GM15510 (cell line): ENCODE measurements around the gene RAG2.

Source experiments
- POLR2A ChIP-seq: IDR thresholded peaks from 3 replicates; pipeline ENCODE4 v1.6.1; 2011; ENCODE audit warnings: borderline replicate concordance; ENCODE audit not compliant: insufficient read length; ENCODE audit errors: extremely low read depth

RAG2 gene

DNA sequence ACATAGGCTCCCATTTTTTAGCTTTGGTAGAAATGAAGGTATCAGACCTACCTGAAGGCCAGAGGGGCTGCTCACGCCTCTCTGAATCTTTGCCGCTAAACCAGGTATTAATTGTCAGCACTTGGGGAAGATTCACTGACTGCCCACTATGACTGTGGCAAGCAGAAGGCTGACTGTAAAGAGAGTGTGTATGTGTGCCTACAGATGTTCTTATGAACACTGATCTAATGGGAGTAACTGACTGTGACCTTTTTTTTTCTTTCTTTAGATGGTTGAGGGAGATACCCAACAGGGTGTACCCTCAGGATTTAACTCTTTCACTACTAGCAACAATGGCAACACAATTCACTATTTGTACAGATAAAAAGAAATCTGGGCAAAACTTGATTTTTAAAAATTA is at the start of gene RAG2:
Gene RAG2, minus strand, starts transcription at position 186 of the 400 bp plus-strand sequence. CDS start 4,068 bp downstream, outside the sequence.
- TF ChIP-seq POLR2A = no peak

DNA sequence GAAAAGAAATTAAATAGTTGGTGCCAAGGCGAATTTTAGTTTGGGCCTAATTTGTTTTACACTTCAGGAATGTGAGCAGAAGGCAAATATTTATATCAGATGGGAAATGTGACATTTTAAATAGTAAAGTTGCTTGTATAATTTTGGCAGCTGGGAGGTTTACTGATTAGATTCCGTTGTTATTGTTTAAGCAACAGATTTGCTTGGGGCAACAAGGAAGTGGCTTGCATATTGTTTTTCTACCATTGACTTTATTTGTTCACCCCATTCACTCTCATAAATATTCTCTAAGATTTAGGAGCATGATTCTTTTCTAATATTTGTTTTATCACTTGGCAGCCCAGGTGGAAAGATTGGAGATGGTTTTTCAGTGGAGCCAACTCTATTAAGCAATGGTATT is 40.5 kb upstream of the RAG2 start:
- no peak for TF ChIP-seq POLR2A

DNA sequence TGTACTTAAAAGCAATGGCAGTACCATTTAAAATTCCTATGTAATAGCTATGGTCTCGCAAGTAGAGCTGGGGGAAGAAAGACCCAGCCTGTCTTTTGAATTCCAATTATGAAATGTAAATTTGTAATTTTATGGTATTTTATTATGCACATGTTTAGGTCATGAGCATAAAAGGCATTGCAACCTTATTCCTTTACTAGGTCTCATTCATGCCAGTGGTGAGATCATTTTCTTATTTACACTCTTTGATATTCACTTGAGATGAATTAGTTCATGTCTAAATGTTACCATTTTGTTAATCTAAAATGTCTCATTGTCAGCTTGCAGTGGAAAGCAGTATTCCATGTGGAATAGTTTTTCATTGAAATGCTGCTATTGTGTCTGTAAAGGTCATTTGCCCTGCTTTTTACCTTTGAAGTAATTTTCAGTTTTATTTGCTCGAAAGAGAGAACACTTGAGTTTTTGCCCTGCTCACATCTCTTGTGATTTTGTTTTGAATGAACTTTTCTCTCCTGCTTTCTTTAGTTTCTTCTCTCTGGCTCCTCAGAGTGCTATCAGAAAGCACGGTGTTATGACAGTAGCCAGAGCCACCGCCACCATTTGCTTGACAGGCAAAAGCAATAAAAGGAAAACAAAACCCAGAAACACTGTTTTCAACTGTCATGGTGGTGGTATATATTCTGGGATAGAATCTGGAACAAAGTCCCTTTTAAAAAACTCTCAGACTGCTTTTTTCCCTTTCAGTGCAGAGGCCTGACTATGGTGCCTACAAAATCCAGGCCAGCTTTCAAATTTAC is 37.2 kb upstream of the RAG2 start:
- TF ChIP-seq POLR2A = no peak

DNA sequence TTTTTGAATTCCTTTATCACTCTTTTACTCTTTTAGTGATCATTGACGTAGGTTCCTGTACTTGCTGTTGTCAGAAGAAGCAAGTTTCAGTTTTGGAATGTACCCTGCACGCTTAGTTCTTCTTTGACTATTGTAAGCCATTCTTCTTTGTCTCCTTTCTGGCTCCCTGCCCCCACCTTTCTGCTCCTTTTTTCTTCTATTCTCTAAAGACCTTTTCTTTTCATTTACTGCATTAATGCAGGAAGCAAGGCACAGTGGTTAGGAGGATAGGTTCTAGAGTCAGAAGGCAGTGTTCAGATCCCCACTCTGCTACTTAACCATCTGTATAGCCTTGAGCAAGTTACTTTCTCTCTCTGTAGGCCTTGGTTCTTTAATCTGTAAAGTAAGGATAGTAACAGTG is 33.7 kb upstream of the RAG2 start:
- TF ChIP-seq POLR2A = no peak

DNA sequence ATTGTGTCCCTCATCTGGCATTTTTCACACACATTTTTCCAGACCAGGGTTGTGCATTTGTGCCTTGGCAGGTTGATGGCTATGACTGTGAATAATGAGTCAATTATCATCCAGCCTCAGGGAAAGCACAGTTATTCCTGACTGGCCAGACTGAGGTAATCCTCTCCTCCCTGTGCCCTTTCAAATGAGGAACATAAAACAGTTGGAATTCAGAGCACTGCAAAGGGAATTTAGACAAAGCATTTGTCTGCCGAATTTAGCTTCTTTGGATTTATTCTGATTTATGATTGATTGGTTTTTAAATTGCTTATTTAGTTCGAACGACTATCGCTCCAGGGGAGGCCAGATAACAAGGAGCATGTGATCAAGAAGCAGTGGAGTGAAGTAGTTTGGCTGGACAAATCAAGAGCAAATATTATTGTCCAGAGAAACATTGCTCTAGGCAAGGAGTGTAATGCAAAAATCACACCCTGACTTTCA is 30.8 kb upstream of the RAG2 start:
- TF ChIP-seq POLR2A = no peak

DNA sequence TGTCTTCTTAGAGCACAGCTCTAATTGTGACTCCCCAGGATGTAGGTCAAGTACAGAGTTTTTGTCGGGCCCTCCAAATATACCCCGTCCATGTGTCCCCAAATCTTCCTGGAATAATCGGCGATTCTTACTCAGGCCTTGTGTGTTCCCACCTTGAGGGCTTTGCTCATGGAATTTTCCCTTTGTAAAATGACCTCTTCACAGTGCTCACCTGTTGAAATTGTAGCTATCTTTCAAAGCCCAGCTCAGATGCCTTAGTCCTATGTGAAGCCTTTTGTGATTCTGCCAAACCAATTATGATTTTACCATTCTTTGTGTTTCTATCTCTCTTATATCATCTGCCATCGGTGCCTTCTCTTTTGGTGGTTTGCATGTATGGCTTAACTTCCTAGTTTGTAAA is 30.1 kb upstream of the RAG2 start:
- TF ChIP-seq POLR2A = no peak

DNA sequence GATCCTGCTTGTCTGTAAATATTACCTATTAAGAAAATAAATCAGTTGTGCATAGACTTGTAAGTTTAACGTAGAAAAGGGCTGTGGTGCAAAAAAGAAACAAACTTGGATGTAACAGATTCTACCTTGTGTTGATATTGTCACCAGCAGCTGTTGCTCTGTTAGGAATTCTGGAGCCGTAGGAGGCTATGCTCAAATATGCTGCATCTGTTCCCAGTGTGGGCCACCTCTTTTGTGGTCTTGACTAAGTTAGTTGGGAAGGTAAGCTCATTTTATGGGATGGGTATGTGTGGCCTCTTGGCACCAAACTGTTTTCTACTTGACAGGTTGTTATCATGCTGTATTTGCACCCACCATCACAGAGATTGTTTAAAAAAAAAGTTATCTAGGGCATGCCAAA is 29.4 kb upstream of the RAG2 start:
- TF ChIP-seq POLR2A = no peak

DNA sequence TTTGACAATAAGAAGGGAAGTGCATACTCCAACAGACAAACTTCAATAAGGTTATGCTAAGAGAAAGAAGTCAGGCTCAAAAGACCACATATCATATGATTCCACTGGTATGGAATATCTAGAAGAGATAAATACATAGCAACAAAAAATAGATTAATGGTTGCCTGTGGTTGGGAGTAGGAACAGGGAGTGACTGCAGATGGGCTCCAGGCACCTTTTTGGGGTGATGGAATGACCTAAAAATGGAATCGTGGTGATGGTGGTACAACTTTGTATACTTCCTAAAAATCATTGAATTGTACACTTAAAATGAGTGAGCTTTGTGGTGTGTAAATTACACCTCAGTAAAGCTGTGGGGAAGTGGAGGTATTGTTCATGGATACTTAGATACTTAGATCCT is 29.0 kb upstream of the RAG2 start:
- TF ChIP-seq POLR2A = no peak

DNA sequence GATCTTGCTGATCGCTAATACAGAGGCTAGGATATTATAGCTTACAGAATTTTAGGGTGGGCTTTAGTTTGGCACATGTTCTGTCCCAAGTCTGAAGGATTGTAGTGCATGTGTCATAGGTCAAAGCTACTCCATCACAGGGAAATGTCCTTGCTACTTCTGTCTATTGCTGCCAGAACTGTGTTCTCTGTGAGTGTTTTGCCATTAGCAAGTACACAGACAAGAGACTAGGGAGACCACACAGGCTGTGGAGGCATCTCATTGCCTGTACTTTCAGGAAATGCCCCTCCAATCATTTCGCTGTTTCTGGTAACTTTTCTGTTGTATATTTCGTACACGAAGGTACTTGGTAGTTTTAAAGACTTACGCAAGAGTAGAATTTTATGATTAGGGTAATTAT is 25.5 kb upstream of the RAG2 start:
- no peak for TF ChIP-seq POLR2A

DNA sequence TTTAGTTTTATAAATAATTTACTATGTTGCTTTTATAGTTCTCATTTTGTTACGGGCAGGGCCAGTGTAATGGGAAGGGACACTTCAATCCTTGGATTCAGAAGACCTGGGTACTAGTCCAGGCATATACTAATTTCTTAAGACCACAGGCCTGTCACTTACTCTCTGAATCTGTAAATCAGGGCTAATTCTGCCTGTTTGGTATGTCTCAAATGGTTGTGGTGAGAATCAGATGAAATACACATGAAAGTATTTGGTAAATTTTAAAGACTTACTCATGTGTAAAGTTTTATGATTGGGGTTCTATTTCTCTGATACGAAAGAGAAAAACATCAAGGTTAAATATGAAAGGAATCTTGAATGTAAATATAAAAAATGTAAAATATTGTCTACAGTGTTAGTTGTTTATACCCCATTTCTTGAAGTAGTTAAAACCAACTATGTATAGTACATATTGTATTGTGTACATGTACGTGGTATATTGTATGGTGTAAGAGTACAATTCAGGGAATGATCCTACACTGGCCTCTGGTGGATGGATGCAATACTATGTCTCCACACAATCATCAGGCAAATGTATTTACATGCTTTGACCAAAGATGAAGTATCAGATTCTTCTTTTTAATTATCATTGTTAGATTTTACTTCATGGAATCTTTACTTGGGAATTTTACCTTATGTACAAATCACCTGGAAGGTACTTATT is 24.5 kb upstream of the RAG2 start:
- no peak for TF ChIP-seq POLR2A

DNA sequence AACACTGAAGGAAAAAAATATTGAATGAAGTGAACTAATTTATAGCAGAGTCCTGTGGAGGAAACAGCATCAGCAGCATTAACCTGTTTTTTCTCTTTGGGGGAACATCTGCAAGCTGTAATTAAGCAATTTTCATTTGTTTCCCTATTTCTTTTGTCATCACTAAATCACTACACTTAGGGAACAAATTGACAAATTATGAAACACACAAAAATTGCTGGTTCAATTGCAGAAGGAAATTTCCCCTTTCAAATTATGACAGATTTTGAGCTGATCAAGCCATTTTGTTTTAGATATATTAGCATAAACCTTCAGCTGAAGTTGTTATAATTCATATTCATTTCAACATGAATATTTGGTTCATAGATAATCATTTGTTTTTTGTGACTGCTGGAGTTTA is 22.2 kb upstream of the RAG2 start:
- no peak for TF ChIP-seq POLR2A

DNA sequence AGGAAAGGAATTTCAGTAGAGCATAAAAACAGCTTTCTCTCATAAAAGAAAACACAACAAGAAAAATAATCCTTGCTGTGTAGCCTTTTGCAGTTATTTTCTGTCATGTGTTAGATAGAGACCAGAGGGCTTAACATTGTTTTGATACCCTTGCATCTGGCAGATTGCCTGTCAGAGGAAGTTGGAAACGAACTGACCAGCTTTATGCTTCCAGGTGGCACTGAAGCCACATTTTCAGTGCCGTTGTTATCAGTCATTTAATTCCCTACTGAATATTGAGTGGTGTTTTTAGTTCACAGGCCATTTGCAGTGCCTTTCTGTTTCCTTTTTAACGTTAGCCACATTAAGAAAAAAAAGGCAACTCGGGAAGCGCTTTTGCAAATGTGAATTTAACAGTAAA is 21.5 kb upstream of the RAG2 start:
- TF ChIP-seq POLR2A = no peak

DNA sequence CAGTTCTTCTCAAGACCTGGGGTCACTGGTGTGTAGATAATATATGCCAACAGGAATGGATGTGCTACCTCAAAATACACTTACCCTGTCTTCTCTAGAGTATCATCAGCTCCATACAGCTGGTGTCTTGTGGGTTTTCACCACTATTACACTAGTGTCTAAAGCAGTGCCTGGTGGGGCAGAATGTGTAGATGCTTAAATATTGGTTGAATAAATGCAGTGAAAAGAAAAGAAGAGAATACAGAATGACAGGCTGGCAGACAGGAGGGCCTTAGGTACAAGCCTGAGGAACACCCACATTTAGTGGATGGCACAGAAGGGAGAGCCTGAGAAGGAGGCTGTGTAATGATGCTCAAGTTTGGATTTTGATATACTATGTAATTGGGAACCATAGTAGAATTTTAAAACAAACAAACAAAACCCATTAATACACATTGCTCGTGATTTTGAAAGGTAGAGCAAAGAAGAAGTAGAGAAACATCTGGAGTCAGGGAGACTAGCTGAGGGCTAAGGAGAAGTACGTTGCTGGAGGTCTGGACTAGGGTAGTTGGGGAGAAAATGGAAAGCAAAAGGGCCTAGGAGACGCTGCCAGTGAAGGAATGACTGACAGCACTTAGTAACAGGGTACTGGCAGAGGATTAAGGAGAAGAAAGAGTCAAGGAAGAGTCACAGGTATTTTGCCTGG is 20.5 kb upstream of the RAG2 start:
- TF ChIP-seq POLR2A = no peak

DNA sequence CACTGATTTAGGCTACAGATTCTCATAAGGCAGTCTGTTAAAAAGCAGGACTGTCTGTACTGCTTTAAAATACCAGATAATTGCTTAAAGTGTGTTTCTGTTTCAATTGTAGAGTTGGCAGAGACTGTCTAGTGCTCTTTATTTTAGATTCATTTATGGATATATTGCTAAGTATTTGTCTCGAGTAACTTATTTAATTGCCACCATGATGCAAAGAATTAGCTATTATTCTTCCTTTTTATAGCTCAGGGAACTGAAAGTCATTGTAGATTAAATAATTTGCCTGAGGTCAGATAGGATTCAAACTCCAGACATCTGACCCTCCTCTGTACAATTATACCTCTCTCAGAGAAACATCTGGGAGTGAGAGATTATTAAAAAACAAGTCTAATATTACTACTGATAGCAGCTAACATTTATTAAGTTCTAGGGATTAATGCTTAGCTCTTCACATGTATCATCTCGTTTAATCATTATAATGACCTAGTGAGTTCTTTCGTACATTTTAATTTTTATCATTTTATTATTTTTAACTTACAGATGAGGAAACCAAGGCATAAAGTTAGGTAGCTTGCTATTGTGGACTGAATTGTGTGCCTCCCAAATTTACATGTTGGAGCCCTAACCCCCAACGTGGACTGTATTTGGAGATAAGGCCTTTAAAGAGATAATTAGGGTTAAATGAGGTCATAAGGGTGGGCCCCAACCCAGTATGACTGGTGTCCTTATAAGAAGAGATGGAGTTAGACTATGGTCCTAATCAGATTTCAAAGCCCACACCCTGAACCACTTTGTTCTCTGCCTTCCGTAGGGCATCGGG is 19.7 kb upstream of the RAG2 start:
- TF ChIP-seq POLR2A = no peak
